Measurements from ENCODE around the gene PCBP1. TPM values are rescaled to one million over a fixed set of nuclear protein-coding genes. Genes with fewer than 3 reads are reported as not detected.

The PCBP1 gene
- total and polyA plus RNA-seq, 2 experiments from 2014 or later: 212 to 393 TPM

GRCh38 chr2:70080610-70081200, 6.6 kb upstream of the PCBP1 start (continued):
- TF ChIP-seq, protein P1, sequence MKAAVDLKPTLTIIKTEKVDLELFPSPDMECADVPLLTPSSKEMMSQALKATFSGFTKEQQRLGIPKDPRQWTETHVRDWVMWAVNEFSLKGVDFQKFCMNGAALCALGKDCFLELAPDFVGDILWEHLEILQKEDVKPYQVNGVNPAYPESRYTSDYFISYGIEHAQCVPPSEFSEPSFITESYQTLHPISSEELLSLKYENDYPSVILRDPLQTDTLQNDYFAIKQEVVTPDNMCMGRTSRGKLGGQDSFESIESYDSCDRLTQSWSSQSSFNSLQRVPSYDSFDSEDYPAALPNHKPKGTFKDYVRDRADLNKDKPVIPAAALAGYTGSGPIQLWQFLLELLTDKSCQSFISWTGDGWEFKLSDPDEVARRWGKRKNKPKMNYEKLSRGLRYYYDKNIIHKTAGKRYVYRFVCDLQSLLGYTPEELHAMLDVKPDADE (IDR thresholded peaks at IDR 0.05): no peak
- no peak for TF ChIP-seq STAT1 (IDR thresholded peaks at IDR 0.05; ENCODE audit: unreplicated experiment)
- no peak for TF ChIP-seq EZH2phosphoT487 (IDR thresholded peaks at IDR 0.05; ENCODE audit: unreplicated experiment)
- no peak for TF ChIP-seq POLR2AphosphoS5 (IDR thresholded peaks at IDR 0.05; ENCODE audit: low read depth)
- no peak for TF ChIP-seq CTCF (conservative IDR thresholded peaks at IDR 0.05; ENCODE audit: low read depth in 2 of 2)

GRCh38 chr2:70081221-70081620, 6.1 kb upstream of the PCBP1 start:
- H3K36me3 ChIP-seq (ENCODE audit: insufficient read depth): peaks cover 28% of the 10 kb centered on the region
- H3K4me1 ChIP-seq (ENCODE audit: insufficient read depth): peaks cover 18% of the 10 kb centered on the region
- H3F3A ChIP-seq (replicated peaks; ENCODE audit: low read depth): peaks cover 9% of the 10 kb centered on the region
- no peak overlapping the region for H3K4me3 ChIP-seq
- no peak for DNase-seq (ENCODE audit: low spot score)
- H3K27me3 Mint-ChIP-seq (ENCODE audit: insufficient read depth, low read depth, poor library complexity): peaks cover 16% of the 10 kb centered on the region
- 0 out of 2 replicates have a peak overlapping the region, but pooled peaks have one; percentile 94 for H3K27ac Mint-ChIP-seq
- H3K4me1 Mint-ChIP-seq: peaks cover 34% of the 10 kb centered on the region
- H3K36me3 Mint-ChIP-seq (ENCODE audit: low read depth): peaks cover 74% of the 10 kb centered on the region
- no peak for ATAC-seq
- H4K20me1 ChIP-seq (replicated peaks; ENCODE audit: insufficient read depth): no peaks in the 10 kb centered on the region
- H3K9me2 ChIP-seq (ENCODE audit: insufficient read depth): no peaks in the 10 kb centered on the region
- H3K79me2 ChIP-seq (replicated peaks; ENCODE audit: insufficient read depth): peaks cover 12% of the 10 kb centered on the region
- H3K27ac ChIP-seq (ENCODE audit: low read depth): peak overlapping the region; percentile 39
- H3K4me3 Mint-ChIP-seq: no peak overlapping the region
- H2AFZ ChIP-seq: no peak overlapping the region
- H3K4me2 ChIP-seq: no peak overlapping the region
- H3K27me3 ChIP-seq (ENCODE audit: insufficient read depth): no peaks in the 10 kb centered on the region
- H3K9me3 Mint-ChIP-seq: no peaks in the 10 kb centered on the region
- TF ChIP-seq ZNF331 (CRISPR knock-in tag; IDR thresholded peaks at IDR 0.05; ENCODE audit: low read depth): no peak
- no peak for TF ChIP-seq ZNF114 (CRISPR knock-in tag; IDR thresholded peaks at IDR 0.05)
- no peak for TF ChIP-seq EZH2 (IDR thresholded peaks at IDR 0.05; ENCODE audit: low read depth, unreplicated experiment)
- TF ChIP-seq NANOG (IDR thresholded peaks at IDR 0.05; ENCODE audit: borderline replicate concordance): no peak
- TF ChIP-seq STAT1 (IDR thresholded peaks at IDR 0.05; ENCODE audit: unreplicated experiment): no peak
- no peak for TF ChIP-seq CREB1 (CRISPR knock-in tag; IDR thresholded peaks at IDR 0.05; ENCODE audit: low read depth)
- TF ChIP-seq, protein P2, sequence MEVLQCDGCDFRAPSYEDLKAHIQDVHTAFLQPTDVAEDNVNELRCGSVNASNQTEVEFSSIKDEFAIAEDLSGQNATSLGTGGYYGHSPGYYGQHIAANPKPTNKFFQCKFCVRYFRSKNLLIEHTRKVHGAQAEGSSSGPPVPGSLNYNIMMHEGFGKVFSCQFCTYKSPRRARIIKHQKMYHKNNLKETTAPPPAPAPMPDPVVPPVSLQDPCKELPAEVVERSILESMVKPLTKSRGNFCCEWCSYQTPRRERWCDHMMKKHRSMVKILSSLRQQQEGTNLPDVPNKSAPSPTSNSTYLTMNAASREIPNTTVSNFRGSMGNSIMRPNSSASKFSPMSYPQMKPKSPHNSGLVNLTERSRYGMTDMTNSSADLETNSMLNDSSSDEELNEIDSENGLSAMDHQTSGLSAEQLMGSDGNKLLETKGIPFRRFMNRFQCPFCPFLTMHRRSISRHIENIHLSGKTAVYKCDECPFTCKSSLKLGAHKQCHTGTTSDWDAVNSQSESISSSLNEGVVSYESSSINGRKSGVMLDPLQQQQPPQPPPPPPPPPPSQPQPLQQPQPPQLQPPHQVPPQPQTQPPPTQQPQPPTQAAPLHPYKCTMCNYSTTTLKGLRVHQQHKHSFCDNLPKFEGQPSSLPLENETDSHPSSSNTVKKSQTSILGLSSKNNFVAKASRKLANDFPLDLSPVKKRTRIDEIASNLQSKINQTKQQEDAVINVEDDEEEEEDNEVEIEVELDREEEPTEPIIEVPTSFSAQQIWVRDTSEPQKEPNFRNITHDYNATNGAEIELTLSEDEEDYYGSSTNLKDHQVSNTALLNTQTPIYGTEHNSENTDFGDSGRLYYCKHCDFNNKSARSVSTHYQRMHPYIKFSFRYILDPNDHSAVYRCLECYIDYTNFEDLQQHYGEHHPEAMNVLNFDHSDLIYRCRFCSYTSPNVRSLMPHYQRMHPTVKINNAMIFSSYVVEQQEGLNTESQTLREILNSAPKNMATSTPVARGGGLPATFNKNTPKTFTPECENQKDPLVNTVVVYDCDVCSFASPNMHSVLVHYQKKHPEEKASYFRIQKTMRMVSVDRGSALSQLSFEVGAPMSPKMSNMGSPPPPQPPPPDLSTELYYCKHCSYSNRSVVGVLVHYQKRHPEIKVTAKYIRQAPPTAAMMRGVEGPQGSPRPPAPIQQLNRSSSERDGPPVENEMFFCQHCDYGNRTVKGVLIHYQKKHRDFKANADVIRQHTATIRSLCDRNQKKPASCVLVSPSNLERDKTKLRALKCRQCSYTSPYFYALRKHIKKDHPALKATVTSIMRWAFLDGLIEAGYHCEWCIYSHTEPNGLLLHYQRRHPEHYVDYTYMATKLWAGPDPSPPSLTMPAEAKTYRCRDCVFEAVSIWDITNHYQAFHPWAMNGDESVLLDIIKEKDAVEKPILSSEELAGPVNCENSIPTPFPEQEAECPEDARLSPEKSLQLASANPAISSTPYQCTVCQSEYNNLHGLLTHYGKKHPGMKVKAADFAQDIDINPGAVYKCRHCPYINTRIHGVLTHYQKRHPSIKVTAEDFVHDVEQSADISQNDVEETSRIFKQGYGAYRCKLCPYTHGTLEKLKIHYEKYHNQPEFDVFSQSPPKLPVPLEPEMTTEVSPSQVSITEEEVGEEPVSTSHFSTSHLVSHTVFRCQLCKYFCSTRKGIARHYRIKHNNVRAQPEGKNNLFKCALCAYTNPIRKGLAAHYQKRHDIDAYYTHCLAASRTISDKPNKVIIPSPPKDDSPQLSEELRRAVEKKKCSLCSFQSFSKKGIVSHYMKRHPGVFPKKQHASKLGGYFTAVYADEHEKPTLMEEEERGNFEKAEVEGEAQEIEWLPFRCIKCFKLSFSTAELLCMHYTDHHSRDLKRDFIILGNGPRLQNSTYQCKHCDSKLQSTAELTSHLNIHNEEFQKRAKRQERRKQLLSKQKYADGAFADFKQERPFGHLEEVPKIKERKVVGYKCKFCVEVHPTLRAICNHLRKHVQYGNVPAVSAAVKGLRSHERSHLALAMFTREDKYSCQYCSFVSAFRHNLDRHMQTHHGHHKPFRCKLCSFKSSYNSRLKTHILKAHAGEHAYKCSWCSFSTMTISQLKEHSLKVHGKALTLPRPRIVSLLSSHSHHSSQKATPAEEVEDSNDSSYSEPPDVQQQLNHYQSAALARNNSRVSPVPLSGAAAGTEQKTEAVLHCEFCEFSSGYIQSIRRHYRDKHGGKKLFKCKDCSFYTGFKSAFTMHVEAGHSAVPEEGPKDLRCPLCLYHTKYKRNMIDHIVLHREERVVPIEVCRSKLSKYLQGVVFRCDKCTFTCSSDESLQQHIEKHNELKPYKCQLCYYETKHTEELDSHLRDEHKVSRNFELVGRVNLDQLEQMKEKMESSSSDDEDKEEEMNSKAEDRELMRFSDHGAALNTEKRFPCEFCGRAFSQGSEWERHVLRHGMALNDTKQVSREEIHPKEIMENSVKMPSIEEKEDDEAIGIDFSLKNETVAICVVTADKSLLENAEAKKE (CRISPR knock-in tag; IDR thresholded peaks at IDR 0.05): no peak
- TF ChIP-seq, protein P3, sequence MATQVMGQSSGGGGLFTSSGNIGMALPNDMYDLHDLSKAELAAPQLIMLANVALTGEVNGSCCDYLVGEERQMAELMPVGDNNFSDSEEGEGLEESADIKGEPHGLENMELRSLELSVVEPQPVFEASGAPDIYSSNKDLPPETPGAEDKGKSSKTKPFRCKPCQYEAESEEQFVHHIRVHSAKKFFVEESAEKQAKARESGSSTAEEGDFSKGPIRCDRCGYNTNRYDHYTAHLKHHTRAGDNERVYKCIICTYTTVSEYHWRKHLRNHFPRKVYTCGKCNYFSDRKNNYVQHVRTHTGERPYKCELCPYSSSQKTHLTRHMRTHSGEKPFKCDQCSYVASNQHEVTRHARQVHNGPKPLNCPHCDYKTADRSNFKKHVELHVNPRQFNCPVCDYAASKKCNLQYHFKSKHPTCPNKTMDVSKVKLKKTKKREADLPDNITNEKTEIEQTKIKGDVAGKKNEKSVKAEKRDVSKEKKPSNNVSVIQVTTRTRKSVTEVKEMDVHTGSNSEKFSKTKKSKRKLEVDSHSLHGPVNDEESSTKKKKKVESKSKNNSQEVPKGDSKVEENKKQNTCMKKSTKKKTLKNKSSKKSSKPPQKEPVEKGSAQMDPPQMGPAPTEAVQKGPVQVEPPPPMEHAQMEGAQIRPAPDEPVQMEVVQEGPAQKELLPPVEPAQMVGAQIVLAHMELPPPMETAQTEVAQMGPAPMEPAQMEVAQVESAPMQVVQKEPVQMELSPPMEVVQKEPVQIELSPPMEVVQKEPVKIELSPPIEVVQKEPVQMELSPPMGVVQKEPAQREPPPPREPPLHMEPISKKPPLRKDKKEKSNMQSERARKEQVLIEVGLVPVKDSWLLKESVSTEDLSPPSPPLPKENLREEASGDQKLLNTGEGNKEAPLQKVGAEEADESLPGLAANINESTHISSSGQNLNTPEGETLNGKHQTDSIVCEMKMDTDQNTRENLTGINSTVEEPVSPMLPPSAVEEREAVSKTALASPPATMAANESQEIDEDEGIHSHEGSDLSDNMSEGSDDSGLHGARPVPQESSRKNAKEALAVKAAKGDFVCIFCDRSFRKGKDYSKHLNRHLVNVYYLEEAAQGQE (IDR thresholded peaks at IDR 0.05; ENCODE audit: unreplicated experiment): no peak
- TF ChIP-seq JUNB (IDR thresholded peaks at IDR 0.05; ENCODE audit: unreplicated experiment): no peak
